ENCODE results near the gene LYPD1.

LYPD1 gene, protein sequence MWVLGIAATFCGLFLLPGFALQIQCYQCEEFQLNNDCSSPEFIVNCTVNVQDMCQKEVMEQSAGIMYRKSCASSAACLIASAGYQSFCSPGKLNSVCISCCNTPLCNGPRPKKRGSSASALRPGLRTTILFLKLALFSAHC

DNA sequence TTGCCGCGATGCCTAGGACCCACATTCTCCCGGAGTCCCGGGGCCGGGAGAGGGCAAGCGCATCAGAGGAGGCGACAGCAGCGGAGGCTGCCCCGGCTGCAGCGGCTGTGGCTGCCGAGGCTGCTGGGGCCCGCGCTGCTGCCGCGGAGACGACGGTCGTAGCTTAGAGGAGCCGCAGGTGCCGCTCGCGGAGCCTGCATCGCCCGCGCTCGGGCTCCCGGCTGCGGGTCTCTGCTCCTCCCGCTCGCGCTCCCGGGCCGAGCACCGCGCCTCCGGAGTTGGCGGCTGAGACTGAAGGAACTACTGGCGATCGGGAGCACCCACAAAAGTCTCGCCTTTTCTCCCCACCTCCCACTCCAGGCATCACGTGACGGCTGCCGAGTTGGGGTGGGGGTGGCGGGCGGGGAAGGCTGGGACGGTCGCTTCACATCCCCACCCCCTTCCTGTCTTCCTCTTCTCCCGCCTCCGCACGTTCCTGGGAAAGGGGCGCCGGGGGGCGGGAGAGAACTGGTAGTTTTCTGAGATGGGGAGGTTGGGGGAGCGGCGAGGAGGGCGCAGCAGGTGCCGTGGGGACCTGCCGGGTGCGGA, at the start of gene LYPD1:
LYPD1 (minus strand) TSS at position 298 of the 588 bp plus-strand sequence; CDS start at position 25, 273 bp downstream.
- Histone ChIP-seq H3K4me3 (peak within 1 kb of the TSS; percentile 31 to 51), H3K27me3 (peaks cover 0 to 44% of the 10 kb centered on the region in 2 donors)

DNA sequence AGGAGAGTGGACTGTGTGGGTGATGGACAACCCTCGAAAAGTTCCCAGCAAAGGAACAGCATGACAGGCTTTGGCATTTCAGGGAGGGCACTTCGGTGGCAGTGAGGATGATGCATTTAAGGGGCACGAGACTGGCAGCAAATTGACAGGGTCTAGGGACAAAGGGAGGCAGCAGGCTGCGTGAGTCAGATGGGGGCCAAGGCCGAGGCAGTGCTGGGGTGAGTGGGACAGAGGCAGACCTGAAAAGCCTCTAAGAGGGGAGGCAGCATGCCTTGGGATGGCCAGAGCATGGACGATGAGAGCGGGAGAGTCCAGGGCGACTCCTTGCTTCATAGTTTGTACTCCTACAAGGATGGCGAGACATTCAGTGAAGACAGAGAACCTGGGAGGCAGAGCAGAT, 49.5 kb upstream of the LYPD1 start:
- intact Hi-C loops (cut with DNase I; ENCODE audit: low total_unique reads), result no loop called here
- no peak for DNase-seq
- no peak overlapping the region for H3K27ac ChIP-seq
- no peaks in the 10 kb centered on the region for H3K9me3 ChIP-seq
- TF ChIP-seq, protein P1, sequence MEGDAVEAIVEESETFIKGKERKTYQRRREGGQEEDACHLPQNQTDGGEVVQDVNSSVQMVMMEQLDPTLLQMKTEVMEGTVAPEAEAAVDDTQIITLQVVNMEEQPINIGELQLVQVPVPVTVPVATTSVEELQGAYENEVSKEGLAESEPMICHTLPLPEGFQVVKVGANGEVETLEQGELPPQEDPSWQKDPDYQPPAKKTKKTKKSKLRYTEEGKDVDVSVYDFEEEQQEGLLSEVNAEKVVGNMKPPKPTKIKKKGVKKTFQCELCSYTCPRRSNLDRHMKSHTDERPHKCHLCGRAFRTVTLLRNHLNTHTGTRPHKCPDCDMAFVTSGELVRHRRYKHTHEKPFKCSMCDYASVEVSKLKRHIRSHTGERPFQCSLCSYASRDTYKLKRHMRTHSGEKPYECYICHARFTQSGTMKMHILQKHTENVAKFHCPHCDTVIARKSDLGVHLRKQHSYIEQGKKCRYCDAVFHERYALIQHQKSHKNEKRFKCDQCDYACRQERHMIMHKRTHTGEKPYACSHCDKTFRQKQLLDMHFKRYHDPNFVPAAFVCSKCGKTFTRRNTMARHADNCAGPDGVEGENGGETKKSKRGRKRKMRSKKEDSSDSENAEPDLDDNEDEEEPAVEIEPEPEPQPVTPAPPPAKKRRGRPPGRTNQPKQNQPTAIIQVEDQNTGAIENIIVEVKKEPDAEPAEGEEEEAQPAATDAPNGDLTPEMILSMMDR (IDR thresholded peaks at IDR 0.05), result no peak
- no peaks in the 10 kb centered on the region for H3K27me3 ChIP-seq
- H3K36me3 ChIP-seq, result no peaks in the 10 kb centered on the region
- no peak overlapping the region for H3K4me3 ChIP-seq
- H3K4me1 ChIP-seq, result no peaks in the 10 kb centered on the region

More for the DNA sequence above, at the start of gene LYPD1:
- no peaks in the 10 kb centered on the region for H3K36me3 ChIP-seq
- no peak within 1 kb of the TSS for H3K27ac ChIP-seq
- H3K4me1 ChIP-seq, result peaks cover 0 to 33% (median 27%) of the 10 kb centered on the region in 4 donors
- DNase-seq, result no peak
- H3K9me3 ChIP-seq, result no peaks in the 10 kb centered on the region
- intact Hi-C loops (cut with DNase I; ENCODE audit: low total_unique reads), result no loop called here
- TF ChIP-seq, protein P1 (IDR thresholded peaks at IDR 0.05), result no peak

DNA sequence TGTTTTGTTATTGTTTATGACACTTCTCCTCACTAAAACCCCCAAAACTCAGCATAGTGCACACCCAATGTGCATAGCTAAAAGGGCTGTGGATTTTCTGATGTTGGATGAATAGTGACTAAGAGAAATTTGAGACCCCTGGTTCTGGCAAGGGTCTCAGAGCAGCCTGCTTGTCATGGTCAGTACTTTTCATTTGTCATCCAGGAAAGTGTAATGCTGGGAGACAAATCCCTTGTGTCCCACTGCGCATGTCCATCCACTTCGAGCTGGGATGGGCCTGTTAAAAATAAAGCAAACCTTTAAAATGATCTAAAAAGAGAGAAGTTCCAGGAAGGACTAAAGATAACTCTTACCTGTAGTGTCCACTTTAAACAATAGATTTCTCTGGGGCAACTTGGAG, 46.9 kb upstream of the LYPD1 start:
- intact Hi-C loops (cut with DNase I; ENCODE audit: low total_unique reads), result no loop called here
- Histone ChIP-seq H3K27me3 (no peaks in the 10 kb centered on the region), H3K9me3 (no peaks in the 10 kb centered on the region), H3K36me3 (no peaks in the 10 kb centered on the region), H3K27ac (no peak overlapping the region), H3K4me3 (no peak overlapping the region), H3K4me1 (no peaks in the 10 kb centered on the region)
- DNase-seq, result no peak
- TF ChIP-seq, protein P1 (IDR thresholded peaks at IDR 0.05), result no peak

DNA sequence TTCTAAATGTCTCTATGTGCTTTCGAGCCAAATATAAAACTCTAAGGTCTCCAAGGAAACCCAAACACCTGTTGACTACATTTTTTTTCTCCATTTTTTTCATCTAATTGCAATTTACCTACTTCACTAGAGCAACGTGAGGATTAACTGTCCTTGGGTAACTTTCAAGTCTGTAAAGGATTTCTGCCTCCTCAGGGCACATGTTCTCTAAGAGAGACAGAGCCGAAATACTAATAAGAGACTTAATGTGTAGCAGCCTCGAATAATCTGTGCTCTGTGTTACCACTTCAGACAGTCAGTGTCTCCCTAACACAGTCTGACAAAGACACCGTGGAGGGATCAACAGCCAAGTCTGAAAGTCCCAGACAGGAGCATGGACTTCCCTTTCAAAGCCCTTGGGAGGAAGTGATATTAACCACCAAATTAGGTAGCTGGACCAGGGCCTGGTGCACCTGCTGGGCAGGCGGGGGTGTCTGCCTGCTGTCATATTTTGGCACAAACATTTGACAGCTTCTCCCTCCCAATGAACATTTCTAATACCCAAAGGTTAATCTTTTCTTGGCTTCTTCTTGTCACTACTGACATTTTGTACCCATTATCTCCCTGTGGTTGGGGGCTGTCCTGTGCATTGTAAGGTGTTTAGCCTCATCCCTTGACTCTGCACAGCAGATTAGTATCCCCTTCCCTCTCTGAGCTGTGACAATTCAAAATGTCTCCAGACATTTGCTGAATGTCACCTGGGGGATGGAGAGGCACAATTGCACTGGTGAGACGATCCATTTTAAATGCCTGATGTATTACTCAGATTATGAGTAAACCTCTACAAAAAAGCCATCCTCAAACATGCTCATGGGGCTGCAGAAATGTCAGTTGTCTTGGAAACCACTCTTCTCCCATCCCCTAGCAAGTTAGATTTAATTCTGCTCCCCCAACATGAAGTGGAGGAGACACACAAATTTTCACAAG, 45.7 kb upstream of the LYPD1 start:
- no peaks in the 10 kb centered on the region for H3K4me1 ChIP-seq
- no peak for DNase-seq
- H3K4me3 ChIP-seq, result no peak overlapping the region
- H3K9me3 ChIP-seq, result no peaks in the 10 kb centered on the region
- no peaks in the 10 kb centered on the region for H3K36me3 ChIP-seq
- H3K27me3 ChIP-seq, result no peaks in the 10 kb centered on the region
- H3K27ac ChIP-seq, result no peak overlapping the region
- TF ChIP-seq, protein P1 (IDR thresholded peaks at IDR 0.05), result no peak
- intact Hi-C loops (cut with DNase I; ENCODE audit: low total_unique reads), result no loop called here

DNA sequence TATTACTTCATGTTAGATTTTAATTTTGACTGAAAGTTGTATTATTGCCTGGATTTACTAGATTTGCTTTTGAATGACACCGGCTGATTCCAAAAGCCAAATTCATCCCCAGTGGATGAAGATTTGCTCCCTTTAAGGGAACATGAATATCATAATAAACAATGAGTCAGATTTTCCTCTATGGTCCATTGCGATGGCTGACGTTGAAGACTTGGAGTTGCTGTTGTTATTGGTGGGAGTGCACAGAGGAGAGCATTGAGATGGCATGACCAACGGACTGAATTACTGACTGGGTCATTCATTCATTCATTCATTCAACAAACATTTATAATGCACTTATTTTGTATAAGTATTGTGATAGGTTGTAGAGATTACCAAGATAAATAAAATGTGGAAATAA, 33.4 kb upstream of the LYPD1 start:
- intact Hi-C loops (cut with DNase I; ENCODE audit: low total_unique reads), result no loop called here
- Histone ChIP-seq H3K36me3 (no peaks in the 10 kb centered on the region), H3K4me3 (no peak overlapping the region), H3K4me1 (no peaks in the 10 kb centered on the region), H3K9me3 (no peaks in the 10 kb centered on the region), H3K27ac (no peak overlapping the region), H3K27me3 (no peaks in the 10 kb centered on the region)
- DNase-seq, result no peak
- TF ChIP-seq, protein P1 (IDR thresholded peaks at IDR 0.05), result no peak

All from tibial artery (tissue), 4 donors.